ENCODE measurements around the gene CDH4. TPM values are rescaled to one million over a fixed set of nuclear protein-coding genes. Genes with fewer than 3 reads are reported as not detected.

The CDH4 gene
- total RNA-seq, 1 experiment from 2014 or later = 5.3 TPM

DNA sequence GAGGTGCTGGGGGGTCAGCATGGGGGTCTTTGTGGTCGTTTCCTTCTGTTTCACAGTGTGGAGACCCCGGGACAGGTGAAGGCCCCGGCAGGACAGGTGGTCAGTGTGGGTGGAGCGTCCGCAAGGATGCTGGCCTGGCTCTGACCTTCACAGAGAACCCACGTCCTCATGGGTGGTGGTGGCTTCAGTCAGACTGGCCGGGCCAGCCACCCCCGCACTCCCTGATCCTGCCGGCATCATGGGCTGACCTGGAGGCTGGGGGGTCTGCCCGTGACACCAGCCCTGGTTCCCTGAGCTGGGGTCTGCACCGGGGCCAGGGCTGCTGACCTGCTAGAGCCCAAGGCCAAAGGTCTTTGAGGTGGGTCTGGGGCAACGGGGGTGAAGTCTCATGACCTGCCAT, 41.9 kb downstream of the CDH4 start (continued):
- no peak for TF ChIP-seq NFATC4 (CRISPR knock-in tag; IDR thresholded peaks at IDR 0.05)

DNA sequence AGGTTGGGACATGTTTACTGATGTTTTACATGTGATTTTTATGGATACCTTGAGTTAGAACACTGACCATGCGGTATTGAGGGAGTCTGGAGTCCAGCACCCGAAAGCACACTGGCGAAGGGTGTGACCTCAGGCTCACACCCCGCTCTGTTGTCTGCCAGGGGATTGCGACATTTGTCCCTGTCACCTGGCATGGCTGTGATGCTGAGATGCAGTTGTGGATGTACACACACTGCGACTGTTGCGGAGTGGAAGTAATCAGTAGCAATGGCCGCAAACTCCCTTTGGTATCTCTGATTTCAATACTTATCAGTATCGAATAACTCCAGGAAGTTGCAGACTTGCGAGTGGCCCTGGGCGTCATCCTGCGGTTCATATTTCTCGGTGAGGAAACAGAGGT, 43.2 kb downstream of the CDH4 start:
- ChIA-PET CTCF (no interaction called here), POLR2A (no interaction called here)
- no peak for TF ChIP-seq ATF2 (CRISPR knock-in tag; IDR thresholded peaks at IDR 0.05; ENCODE audit: borderline replicate concordance, low read depth)
- no peak for TF ChIP-seq GRHL2 (CRISPR knock-in tag; IDR thresholded peaks at IDR 0.05; ENCODE audit: insufficient replicate concordance, severe bottlenecking)
- TF ChIP-seq JAZF1 (CRISPR knock-in tag; IDR thresholded peaks at IDR 0.05) = no peak
- no peak for TF ChIP-seq ARID4B (CRISPR knock-in tag; IDR thresholded peaks at IDR 0.05; ENCODE audit: borderline replicate concordance)
- TF ChIP-seq NFYB (CRISPR knock-in tag; conservative IDR thresholded peaks at IDR 0.05; ENCODE audit: low read depth) = no peak
- TF ChIP-seq SMAD4 (CRISPR knock-in tag; IDR thresholded peaks at IDR 0.05) = no peak
- TF ChIP-seq SOX15 (CRISPR knock-in tag; IDR thresholded peaks at IDR 0.05) = no peak
- TF ChIP-seq NR3C1 (CRISPR knock-in tag; conservative IDR thresholded peaks at IDR 0.05; ENCODE audit: low read depth) = no peak
- no peak overlapping the region for H3K4me3 Mint-ChIP-seq
- ATAC-seq = no peak
- peaks cover 9% of the 10 kb centered on the region for H3K4me1 Mint-ChIP-seq
- H3K27ac Mint-ChIP-seq = no peak overlapping the region
- peaks cover 8% of the 10 kb centered on the region for H3K9me3 Mint-ChIP-seq
- H3K27me3 Mint-ChIP-seq (ENCODE audit: low read depth) = peaks cover 15% of the 10 kb centered on the region
- H3K36me3 Mint-ChIP-seq = peaks cover 3% of the 10 kb centered on the region; the same call in 1 of the 2 replicates
- no peak for DNase-seq (ENCODE audit: low spot score)

GRCh38 chr20:61295682-61296628, 43.9 kb downstream of the CDH4 start:
- no peak overlapping the region for H3K4me3 Mint-ChIP-seq
- peaks cover 1% of the 10 kb centered on the region for H3K9me3 Mint-ChIP-seq
- CTCF ChIA-PET = no interaction called here
- H3K27ac Mint-ChIP-seq = no peak overlapping the region
- DNase-seq (ENCODE audit: low spot score) (no peak), ATAC-seq (no peak)
- POLR2A ChIA-PET = no interaction called here
- peaks cover 1% of the 10 kb centered on the region; the same call in 1 of the 2 replicates for H3K36me3 Mint-ChIP-seq
- peaks cover 10% of the 10 kb centered on the region for H3K27me3 Mint-ChIP-seq (ENCODE audit: low read depth)
- H3K4me1 Mint-ChIP-seq = peaks cover 9% of the 10 kb centered on the region
- TF ChIP-seq RELA (CRISPR knock-in tag; IDR thresholded peaks at IDR 0.05; ENCODE audit: borderline replicate concordance) = no peak
- no peak for TF ChIP-seq GABPB1 (CRISPR knock-in tag; IDR thresholded peaks at IDR 0.05)
- TF ChIP-seq, protein P1, sequence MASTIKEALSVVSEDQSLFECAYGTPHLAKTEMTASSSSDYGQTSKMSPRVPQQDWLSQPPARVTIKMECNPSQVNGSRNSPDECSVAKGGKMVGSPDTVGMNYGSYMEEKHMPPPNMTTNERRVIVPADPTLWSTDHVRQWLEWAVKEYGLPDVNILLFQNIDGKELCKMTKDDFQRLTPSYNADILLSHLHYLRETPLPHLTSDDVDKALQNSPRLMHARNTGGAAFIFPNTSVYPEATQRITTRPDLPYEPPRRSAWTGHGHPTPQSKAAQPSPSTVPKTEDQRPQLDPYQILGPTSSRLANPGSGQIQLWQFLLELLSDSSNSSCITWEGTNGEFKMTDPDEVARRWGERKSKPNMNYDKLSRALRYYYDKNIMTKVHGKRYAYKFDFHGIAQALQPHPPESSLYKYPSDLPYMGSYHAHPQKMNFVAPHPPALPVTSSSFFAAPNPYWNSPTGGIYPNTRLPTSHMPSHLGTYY (CRISPR knock-in tag; IDR thresholded peaks at IDR 0.05) = no peak
- TF ChIP-seq ZNF263 (CRISPR knock-in tag; IDR thresholded peaks at IDR 0.05; ENCODE audit: low read depth) = no peak
- TF ChIP-seq ZNF219 (CRISPR knock-in tag; IDR thresholded peaks at IDR 0.05; ENCODE audit: borderline replicate concordance) = no peak
- no peak for TF ChIP-seq MLX (CRISPR knock-in tag; IDR thresholded peaks at IDR 0.05)
- TF ChIP-seq AR (CRISPR knock-in tag; IDR thresholded peaks at IDR 0.05) = no peak
- no peak for TF ChIP-seq ATF1 (CRISPR knock-in tag; IDR thresholded peaks at IDR 0.05)
- TF ChIP-seq NR3C1 (CRISPR knock-in tag; conservative IDR thresholded peaks at IDR 0.05; ENCODE audit: low read depth) = no peak
- no peak for TF ChIP-seq RORB (CRISPR knock-in tag; IDR thresholded peaks at IDR 0.05)
- no peak for TF ChIP-seq OVOL2 (CRISPR knock-in tag; IDR thresholded peaks at IDR 0.05; ENCODE audit: borderline replicate concordance)
- TF ChIP-seq, protein P2, sequence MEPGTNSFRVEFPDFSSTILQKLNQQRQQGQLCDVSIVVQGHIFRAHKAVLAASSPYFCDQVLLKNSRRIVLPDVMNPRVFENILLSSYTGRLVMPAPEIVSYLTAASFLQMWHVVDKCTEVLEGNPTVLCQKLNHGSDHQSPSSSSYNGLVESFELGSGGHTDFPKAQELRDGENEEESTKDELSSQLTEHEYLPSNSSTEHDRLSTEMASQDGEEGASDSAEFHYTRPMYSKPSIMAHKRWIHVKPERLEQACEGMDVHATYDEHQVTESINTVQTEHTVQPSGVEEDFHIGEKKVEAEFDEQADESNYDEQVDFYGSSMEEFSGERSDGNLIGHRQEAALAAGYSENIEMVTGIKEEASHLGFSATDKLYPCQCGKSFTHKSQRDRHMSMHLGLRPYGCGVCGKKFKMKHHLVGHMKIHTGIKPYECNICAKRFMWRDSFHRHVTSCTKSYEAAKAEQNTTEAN (CRISPR knock-in tag; IDR thresholded peaks at IDR 0.05) = no peak
- TF ChIP-seq ZNF416 (CRISPR knock-in tag; IDR thresholded peaks at IDR 0.05) = no peak
